ENCODE data around the gene DIRAS3. TPM values are rescaled to one million over a fixed set of nuclear protein-coding genes. Genes with fewer than 3 reads are reported as not detected.

The DIRAS3 gene, protein sequence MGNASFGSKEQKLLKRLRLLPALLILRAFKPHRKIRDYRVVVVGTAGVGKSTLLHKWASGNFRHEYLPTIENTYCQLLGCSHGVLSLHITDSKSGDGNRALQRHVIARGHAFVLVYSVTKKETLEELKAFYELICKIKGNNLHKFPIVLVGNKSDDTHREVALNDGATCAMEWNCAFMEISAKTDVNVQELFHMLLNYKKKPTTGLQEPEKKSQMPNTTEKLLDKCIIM
- 1 to 10 TPM; 1.5 to 3.3 (median 1.9) TPM for total RNA-seq

DNA sequence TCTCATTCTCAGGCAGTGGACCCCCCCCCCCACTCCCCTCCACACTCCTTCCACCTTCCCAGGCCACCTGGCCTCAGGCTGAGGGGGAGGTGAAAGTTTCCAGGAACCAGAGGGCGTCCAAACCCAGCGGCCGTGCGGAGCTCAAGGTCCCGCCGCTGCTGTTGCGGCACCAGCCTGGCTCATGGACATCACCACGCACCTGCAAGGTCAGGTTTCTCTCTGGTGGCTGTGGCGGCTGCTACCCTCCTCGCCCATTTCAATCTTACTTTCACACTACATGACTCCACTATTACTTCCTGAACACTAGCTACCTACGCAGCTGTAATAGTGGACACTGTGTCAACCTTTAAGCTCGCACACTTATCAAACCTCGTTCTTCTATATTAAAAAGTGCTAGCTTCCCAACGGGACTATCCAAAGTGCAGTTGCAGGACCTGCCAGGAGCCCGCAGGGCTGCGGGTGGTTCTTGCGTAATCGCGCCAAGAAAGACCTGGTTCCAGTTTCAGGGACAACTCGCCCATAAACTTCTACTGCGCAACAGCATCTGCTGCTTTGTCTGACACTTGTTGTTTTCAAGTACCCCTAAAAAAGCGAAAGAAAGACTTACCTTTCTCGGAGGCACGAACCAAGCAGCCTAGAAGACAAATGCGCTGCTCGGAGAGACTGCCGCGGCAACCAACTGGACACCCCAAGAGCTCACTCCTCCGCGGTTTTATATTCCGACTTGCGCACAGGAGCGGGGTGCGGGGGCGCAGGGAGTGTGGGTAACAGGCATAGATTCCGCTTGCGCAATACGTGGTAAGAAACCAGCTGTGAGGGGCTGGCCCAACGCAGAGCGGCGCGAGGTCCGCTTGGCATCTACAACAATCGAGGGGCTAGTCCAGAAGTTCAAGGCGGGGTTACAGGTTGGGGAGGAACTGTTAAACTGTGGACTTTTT lies at the start of gene DIRAS3:
Gene DIRAS3, minus strand, starts transcription at position 687 of the 938 bp plus-strand sequence. CDS start 3,330 bp downstream, outside the sequence.
- intact Hi-C loops (cut with DNase I) = loop anchor here (10.0 kb wide), 1 partner anchor 285 kb away; no protein-coding TSS in a partner anchor
- Histone ChIP-seq H3K27ac (replicated peaks in 1 of 4) (no peak within 1 kb of the TSS), H3K4me1 (peaks cover 0 to 9% (median 3%) of the 10 kb centered on the region in 4 donors), H3K36me3 (peaks cover 0 to 10% (median 5%) of the 10 kb centered on the region in 4 donors), H3K27me3 (no peaks in the 10 kb centered on the region), H3K9me3 (no peaks in the 10 kb centered on the region), H3K4me3 (peak within 1 kb of the TSS; percentile 42 to 57 (median 48))
- DNase-seq (ENCODE audit: extremely low spot score) = no peak
- TF ChIP-seq POLR2A (IDR thresholded peaks at IDR 0.05; ENCODE audit: low read depth) (no peak), POLR2AphosphoS5 (IDR thresholded peaks at IDR 0.05) (no peak), EP300 (IDR thresholded peaks at IDR 0.05) (no peak)
- TF ChIP-seq, protein P1, sequence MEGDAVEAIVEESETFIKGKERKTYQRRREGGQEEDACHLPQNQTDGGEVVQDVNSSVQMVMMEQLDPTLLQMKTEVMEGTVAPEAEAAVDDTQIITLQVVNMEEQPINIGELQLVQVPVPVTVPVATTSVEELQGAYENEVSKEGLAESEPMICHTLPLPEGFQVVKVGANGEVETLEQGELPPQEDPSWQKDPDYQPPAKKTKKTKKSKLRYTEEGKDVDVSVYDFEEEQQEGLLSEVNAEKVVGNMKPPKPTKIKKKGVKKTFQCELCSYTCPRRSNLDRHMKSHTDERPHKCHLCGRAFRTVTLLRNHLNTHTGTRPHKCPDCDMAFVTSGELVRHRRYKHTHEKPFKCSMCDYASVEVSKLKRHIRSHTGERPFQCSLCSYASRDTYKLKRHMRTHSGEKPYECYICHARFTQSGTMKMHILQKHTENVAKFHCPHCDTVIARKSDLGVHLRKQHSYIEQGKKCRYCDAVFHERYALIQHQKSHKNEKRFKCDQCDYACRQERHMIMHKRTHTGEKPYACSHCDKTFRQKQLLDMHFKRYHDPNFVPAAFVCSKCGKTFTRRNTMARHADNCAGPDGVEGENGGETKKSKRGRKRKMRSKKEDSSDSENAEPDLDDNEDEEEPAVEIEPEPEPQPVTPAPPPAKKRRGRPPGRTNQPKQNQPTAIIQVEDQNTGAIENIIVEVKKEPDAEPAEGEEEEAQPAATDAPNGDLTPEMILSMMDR (IDR thresholded peaks at IDR 0.05) = no peak
- WGBS = 78% methylated on average over 45 of the region's 45 CpGs

DNA sequence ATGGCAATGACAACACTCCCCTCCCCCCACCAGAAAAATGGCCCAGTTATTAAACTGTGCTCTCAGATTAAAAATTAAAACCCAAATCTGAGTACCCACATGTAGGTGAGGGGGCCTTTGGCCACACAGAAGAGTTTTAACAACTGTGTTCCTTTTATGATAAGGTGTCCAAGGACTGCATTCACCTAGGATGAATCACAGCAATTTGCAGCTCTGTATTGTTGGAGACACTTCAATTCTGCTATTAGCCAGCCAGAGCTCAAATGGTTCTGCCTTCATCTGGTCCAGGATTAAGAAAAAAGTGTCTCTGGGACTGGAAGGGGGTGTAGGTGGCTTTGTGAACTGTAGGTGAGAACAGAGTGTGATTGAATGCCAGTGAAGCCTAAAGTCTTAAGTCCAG lies 43.3 kb upstream of the DIRAS3 start:
- intact Hi-C loops (cut with DNase I) = no loop called here
- Histone ChIP-seq H3K27ac (replicated peaks in 1 of 4) (no peak overlapping the region), H3K27me3 (no peaks in the 10 kb centered on the region), H3K4me1 (no peaks in the 10 kb centered on the region), H3K9me3 (no peaks in the 10 kb centered on the region), H3K36me3 (peaks cover 0 to 6% (median 0%) of the 10 kb centered on the region in 4 donors), H3K4me3 (no peak overlapping the region)
- TF ChIP-seq EP300 (IDR thresholded peaks at IDR 0.05) (no peak), POLR2A (IDR thresholded peaks at IDR 0.05; ENCODE audit: low read depth) (no peak), POLR2AphosphoS5 (IDR thresholded peaks at IDR 0.05) (no peak)
- TF ChIP-seq, protein P1 (IDR thresholded peaks at IDR 0.05) = no peak
- no peak for DNase-seq (ENCODE audit: extremely low spot score)

DNA sequence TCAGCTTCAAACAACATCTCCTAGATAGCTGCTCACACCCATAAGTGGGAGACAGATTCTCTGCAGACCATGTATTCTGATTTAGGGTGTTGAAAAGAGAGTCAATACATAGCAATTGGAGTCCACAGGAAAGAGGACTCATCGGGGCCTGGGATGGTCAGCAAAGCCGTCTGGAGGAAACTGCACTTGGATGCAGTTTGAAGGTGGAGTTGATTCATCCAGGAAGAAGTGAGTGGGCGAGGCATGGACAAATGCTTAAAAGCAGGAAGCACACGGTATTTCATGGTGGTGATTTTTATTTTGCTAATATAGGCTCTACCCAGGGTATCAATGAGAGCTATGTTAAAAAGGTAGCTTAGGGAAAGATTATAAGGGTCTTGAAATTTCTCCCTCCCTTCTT lies 36.8 kb upstream of the DIRAS3 start:
- intact Hi-C loops (cut with DNase I) = no loop called here
- H3K4me1 ChIP-seq = no peaks in the 10 kb centered on the region
- TF ChIP-seq EP300 (IDR thresholded peaks at IDR 0.05) (no peak), POLR2AphosphoS5 (IDR thresholded peaks at IDR 0.05) (no peak), POLR2A (IDR thresholded peaks at IDR 0.05; ENCODE audit: low read depth) (no peak)
- TF ChIP-seq, protein P1 (IDR thresholded peaks at IDR 0.05) = no peak
- H3K4me3 ChIP-seq = no peak overlapping the region
- no peaks in the 10 kb centered on the region for H3K27me3 ChIP-seq
- peaks cover 0 to 5% (median 0%) of the 10 kb centered on the region in 4 donors for H3K9me3 ChIP-seq
- no peak for DNase-seq (ENCODE audit: extremely low spot score)
- H3K27ac ChIP-seq (replicated peaks in 1 of 4) = no peak overlapping the region
- no peaks in the 10 kb centered on the region for H3K36me3 ChIP-seq
- 84% methylated on average over 4 of the region's 4 CpGs for WGBS

DNA sequence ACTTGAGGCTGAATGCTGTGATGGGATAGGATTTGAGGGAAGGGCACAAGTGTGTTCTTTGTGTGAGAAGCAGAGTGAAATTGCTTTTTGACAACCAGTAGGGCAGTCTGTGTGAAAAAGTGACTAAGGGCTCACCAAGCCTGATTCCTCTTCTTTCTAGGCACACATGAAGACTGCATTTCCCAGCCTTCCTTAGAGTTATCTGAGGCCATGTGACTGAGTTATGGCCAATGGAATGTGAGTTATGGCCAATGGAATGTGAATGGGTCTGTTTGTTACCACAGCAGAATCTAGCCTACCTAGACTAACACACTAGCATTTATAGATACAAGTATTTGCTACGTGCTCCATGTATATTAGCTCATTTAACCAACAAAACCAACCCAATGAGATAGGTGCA lies 35.3 kb upstream of the DIRAS3 start:
- intact Hi-C loops (cut with DNase I) = no loop called here
- Histone ChIP-seq H3K36me3 (no peaks in the 10 kb centered on the region), H3K4me3 (no peak overlapping the region), H3K9me3 (peaks cover 0 to 5% (median 0%) of the 10 kb centered on the region in 4 donors), H3K27ac (replicated peaks in 1 of 4) (no peak overlapping the region), H3K4me1 (no peaks in the 10 kb centered on the region), H3K27me3 (no peaks in the 10 kb centered on the region)
- 100% methylated on average over 1 of the region's 1 CpG for WGBS
- no peak for DNase-seq (ENCODE audit: extremely low spot score)
- TF ChIP-seq, protein P1 (IDR thresholded peaks at IDR 0.05) = no peak
- no peak for TF ChIP-seq EP300 (IDR thresholded peaks at IDR 0.05)
- TF ChIP-seq POLR2AphosphoS5 (IDR thresholded peaks at IDR 0.05) = no peak
- no peak for TF ChIP-seq POLR2A (IDR thresholded peaks at IDR 0.05; ENCODE audit: low read depth)
